H9 (cell line): Measurements from ENCODE around the gene ITPK1. TPM values are rescaled to one million over a fixed set of nuclear protein-coding genes. Genes with fewer than 3 reads are reported as not detected.

ENCODE experiments used
- DNase-seq: peaks from one replicate; pipeline ENCODE4 v3.0.0-alpha.2; 2017
- H2AFZ ChIP-seq: one replicate; pipeline ENCODE4 v1.6.1; 2013; ENCODE audit warnings: mild to moderate bottlenecking, low read length, control low read depth, moderate library complexity
- H2AK5ac ChIP-seq: 2 replicates; pipeline ENCODE4 v1.6.1; 2013; ENCODE audit warnings: low read length, control low read depth, mixed read lengths; ENCODE audit not compliant: insufficient read length
- H2BK120ac ChIP-seq: one replicate; pipeline ENCODE4 v1.6.1; 2013; ENCODE audit warnings: low read depth, mild to moderate bottlenecking, low read length, control low read depth, inconsistent platforms; ENCODE audit not compliant: poor library complexity, severe bottlenecking
- H2BK12ac ChIP-seq: 2 replicates; pipeline ENCODE4 v1.6.1; 2013; ENCODE audit warnings: low read length, control low read depth, mixed read lengths, low read depth; ENCODE audit not compliant: insufficient read length
- H2BK15ac ChIP-seq: 2 replicates; pipeline ENCODE4 v1.6.1; 2013; ENCODE audit warnings: low read depth, low read length, control low read depth
- H2BK20ac ChIP-seq: one replicate; pipeline ENCODE4 v1.6.1; 2013; ENCODE audit warnings: low read depth, mild to moderate bottlenecking, low read length, control low read depth, inconsistent platforms; ENCODE audit not compliant: poor library complexity, severe bottlenecking
- H2BK5ac ChIP-seq: 2 replicates; pipeline ENCODE4 v1.6.1; 2013; ENCODE audit warnings: low read length, control low read depth, mixed read lengths; ENCODE audit not compliant: insufficient read length
- H3K14ac ChIP-seq: 2 replicates; pipeline ENCODE4 v1.6.1; 2013; ENCODE audit warnings: low read length, control low read depth; ENCODE audit not compliant: insufficient read depth
- H3K18ac ChIP-seq: 2 replicates; pipeline ENCODE4 v1.6.1; 2013; ENCODE audit warnings: low read depth, mild to moderate bottlenecking, mixed read lengths, low read length, control low read depth; ENCODE audit not compliant: insufficient read length
- H3K23ac ChIP-seq: 2 replicates; pipeline ENCODE4 v1.6.1; 2013; ENCODE audit warnings: low read length, control low read depth, mixed read lengths, low read depth; ENCODE audit not compliant: insufficient read length
- H3K23me2 ChIP-seq: 2 replicates; pipeline ENCODE4 v1.6.1; 2013; ENCODE audit warnings: low read depth, mild to moderate bottlenecking, mixed read lengths, low read length, control low read depth; ENCODE audit not compliant: insufficient read length, poor library complexity, severe bottlenecking
- H3K27ac ChIP-seq: 2 replicates; pipeline ENCODE4 v1.5.1; 2013; ENCODE audit warnings: low read length, control low read depth, mixed read lengths, low read depth; ENCODE audit not compliant: insufficient read length
- H3K27me3 ChIP-seq: 2 replicates; pipeline ENCODE4 v1.6.1; 2013; ENCODE audit warnings: low read length, control low read depth, inconsistent platforms; ENCODE audit not compliant: insufficient read depth
- H3K4ac ChIP-seq: 2 replicates; pipeline ENCODE4 v1.6.1; 2013; ENCODE audit warnings: low read depth, mild to moderate bottlenecking, control low read depth, inconsistent platforms, low read length, moderate library complexity
- H3K4me1 ChIP-seq: 2 replicates; pipeline ENCODE4 v1.6.1; 2013; ENCODE audit warnings: low read length, control low read depth, inconsistent platforms; ENCODE audit not compliant: insufficient read depth
- H3K4me2 ChIP-seq: 2 replicates; pipeline ENCODE4 v1.6.1; 2013; ENCODE audit warnings: low read length, control low read depth, mixed read lengths; ENCODE audit not compliant: insufficient read length, insufficient read depth
- H3K56ac ChIP-seq: 2 replicates; pipeline ENCODE4 v1.6.1; 2013; ENCODE audit warnings: low read depth, mild to moderate bottlenecking, mixed read lengths, low read length, control low read depth; ENCODE audit not compliant: insufficient read length
- H3K79me1 ChIP-seq: 2 replicates; pipeline ENCODE4 v1.6.1; 2013; ENCODE audit warnings: low read depth, mild to moderate bottlenecking, moderate library complexity, low read length, control low read depth, inconsistent platforms; ENCODE audit not compliant: insufficient read depth, poor library complexity, severe bottlenecking
- H3K79me2 ChIP-seq: 2 replicates; pipeline ENCODE4 v1.6.1; 2013; ENCODE audit warnings: low read length, control low read depth, inconsistent platforms; ENCODE audit not compliant: insufficient read depth
- H3K9ac ChIP-seq: 2 replicates; pipeline ENCODE4 v1.6.1; 2013; ENCODE audit warnings: low read length, control low read depth, mixed read lengths; ENCODE audit not compliant: insufficient read length; ENCODE audit errors: extremely low read depth
- H3K9me3 ChIP-seq: one replicate; pipeline ENCODE4 v1.6.1; 2013; ENCODE audit warnings: low read depth, low read length, inconsistent platforms; ENCODE audit not compliant: control insufficient read depth
- H3T11ph ChIP-seq: one replicate; pipeline ENCODE4 v1.6.1; 2013; ENCODE audit warnings: mild to moderate bottlenecking, low read length, control low read depth, inconsistent platforms
- H4K20me1 ChIP-seq: one replicate; pipeline ENCODE4 v1.6.1; 2013; ENCODE audit not compliant: control insufficient read depth, insufficient read length, insufficient read depth
- H4K5ac ChIP-seq: 2 replicates; pipeline ENCODE4 v1.6.1; 2013; ENCODE audit warnings: low read depth, mild to moderate bottlenecking, mixed read lengths, low read length, control low read depth; ENCODE audit not compliant: insufficient read length
- H4K8ac ChIP-seq: replicated peaks from 2 replicates; pipeline ENCODE4 v1.6.1; 2013; ENCODE audit warnings: low read length, control low read depth, mixed read lengths, low read depth; ENCODE audit not compliant: insufficient read length
- H4K91ac ChIP-seq: 2 replicates; pipeline ENCODE4 v1.6.1; 2013; ENCODE audit warnings: low read depth, mild to moderate bottlenecking, moderate library complexity, mixed read lengths, low read length, control low read depth; ENCODE audit not compliant: insufficient read length
- H3K27ac Mint-ChIP-seq, 3 experiments: 2 replicates in 2 of 3; 3 replicates in 1 of 3; pipeline ENCODE4 v1.8.0; 2020 to 2021; ENCODE audit warnings: mixed read lengths in 3 of 3, mild to moderate bottlenecking in 1 of 3, moderate library complexity in 1 of 3
- H3K27me3 Mint-ChIP-seq: 2 replicates; pipeline ENCODE4 v1.8.0; 2021; ENCODE audit warnings: low read depth, mild to moderate bottlenecking, moderate library complexity, mixed read lengths
- H3K36me3 Mint-ChIP-seq, 3 experiments: 2 replicates in 2 of 3; 3 replicates in 1 of 3; pipeline ENCODE4 v1.8.0; 2020 to 2021; ENCODE audit warnings: low read depth in 3 of 3, mixed read lengths in 3 of 3; ENCODE audit not compliant: insufficient read depth in 1 of 3
- H3K4me1 Mint-ChIP-seq, 2 experiments: 2 replicates each; pipeline ENCODE4 v1.8.0; 2020; ENCODE audit warnings: mixed read lengths in 2 of 2
- H3K4me3 Mint-ChIP-seq, 2 experiments: 2 replicates in 1 of 2; 3 replicates in 1 of 2; pipeline ENCODE4 v1.8.0; 2020 to 2021; ENCODE audit warnings: mild to moderate bottlenecking in 2 of 2, mixed read lengths in 2 of 2, moderate library complexity in 1 of 2
- H3K9me3 Mint-ChIP-seq, 2 experiments: 2 replicates in 1 of 2; 3 replicates in 1 of 2; pipeline ENCODE4 v1.8.0; 2020; ENCODE audit warnings: mild to moderate bottlenecking in 2 of 2, mixed read lengths in 2 of 2, moderate library complexity in 1 of 2
- CTCF ChIP-seq: fragments of 200-600 bp; sonication (generic); conservative IDR thresholded peaks from 3 replicates; pipeline ENCODE4 v1.8.0; 2021; ENCODE audit warnings: antibody characterized with exemption, mild to moderate bottlenecking
- WGBS: extraction: QIAGEN DNeasy Blood & Tissue Kit; methylation state at CpG from one replicate; pipeline ENCODE4 v1.1.7; 2013; ENCODE audit warnings: missing lambda C conversion rate, low lambda C conversion rate, mixed read lengths; ENCODE audit not compliant: insufficient read length; ENCODE audit errors: extremely low coverage; 5-methylcytosine and 5-hydroxymethylcytosine counted together
- total RNA-seq: library from RNA; stranded (reverse); gene quantifications from 2 replicates; pipeline ENCODE4 v1.2.1, GENCODE V29; 2021

The ITPK1 gene
- total RNA-seq, 1 experiment from 2014 or later: 92.7 TPM

- H4K5ac ChIP-seq: no peak overlapping the region
- no peak overlapping the region for H3K14ac ChIP-seq
- peaks cover 16% of the 10 kb centered on the region for H3K79me1 ChIP-seq
- DNase-seq: no peak
- no peak for TF ChIP-seq CTCF
- H3K27ac ChIP-seq: no peak overlapping the region
- H3K18ac ChIP-seq: no peak overlapping the region
- no peak overlapping the region for H2BK5ac ChIP-seq
- H2BK20ac ChIP-seq: no peak overlapping the region
- no peaks in the 10 kb centered on the region for H3K23me2 ChIP-seq
- no peaks in the 10 kb centered on the region; a peak in 1 of 5 replicates for H3K9me3 Mint-ChIP-seq
- no peaks in the 10 kb centered on the region for H3K36me3 Mint-ChIP-seq
- H2BK120ac ChIP-seq: no peak overlapping the region
- no peak overlapping the region for H3K4ac ChIP-seq
- H4K91ac ChIP-seq: no peak overlapping the region
- peaks cover 51% of the 10 kb centered on the region; the same call in 1 of the 2 replicates for H3K79me2 ChIP-seq
- no peak overlapping the region for H3K4me2 ChIP-seq
- no peak overlapping the region for H3K23ac ChIP-seq
- WGBS: no CpG with 5 or more reads among the region's 4 CpGs
- peaks cover 39 to 62% of the 10 kb centered on the region in 2 experiments for H3K4me1 Mint-ChIP-seq
- no peak overlapping the region for H3K9ac ChIP-seq
- no peak overlapping the region for H3K56ac ChIP-seq
- H4K8ac ChIP-seq: no peak overlapping the region
- H3K9me3 ChIP-seq: no peaks in the 10 kb centered on the region
- no peak overlapping the region for H3T11ph ChIP-seq
- no peak overlapping the region for H2BK12ac ChIP-seq
- no peak overlapping the region for H2BK15ac ChIP-seq
- H3K27me3 ChIP-seq: no peaks in the 10 kb centered on the region
- H3K27me3 Mint-ChIP-seq: no peaks in the 10 kb centered on the region
- no peak overlapping the region for H3K4me3 Mint-ChIP-seq
- H4K20me1 ChIP-seq: no peaks in the 10 kb centered on the region
- H2AK5ac ChIP-seq: no peak overlapping the region
- H3K4me1 ChIP-seq: peaks cover 5% of the 10 kb centered on the region; the same call in 1 of the 2 replicates
- 0 out of 7 replicates have a peak overlapping the region, but pooled peaks of 1 of the 3 experiments have one; percentile 74 for H3K27ac Mint-ChIP-seq
- no peak overlapping the region for H2AFZ ChIP-seq
These were observed 7.6 kb downstream of the ITPK1 start for GRCh38 chr14:93108105-93108504.
